HG02870 (cell line): Measurements from ENCODE around the gene RPTOR.
"Not testable (repeated sequence)": the region's sequence is repeated elsewhere in the genome, so short reads cannot be mapped to it uniquely, and the experiment has no call there.

Experiments used
- ATAC-seq: cut with Tn5 transposase; IDR thresholded peaks from one replicate; pipeline ENCODE4 v1.9.1; 2021; ENCODE audit warnings: mild to moderate bottlenecking, moderate library complexity; ENCODE audit not compliant: unreplicated experiment

Gene RPTOR

GRCh38 chr17:80539022-80539641 is 5.5 kb upstream of the RPTOR start:
- ATAC-seq, result no peak

DNA sequence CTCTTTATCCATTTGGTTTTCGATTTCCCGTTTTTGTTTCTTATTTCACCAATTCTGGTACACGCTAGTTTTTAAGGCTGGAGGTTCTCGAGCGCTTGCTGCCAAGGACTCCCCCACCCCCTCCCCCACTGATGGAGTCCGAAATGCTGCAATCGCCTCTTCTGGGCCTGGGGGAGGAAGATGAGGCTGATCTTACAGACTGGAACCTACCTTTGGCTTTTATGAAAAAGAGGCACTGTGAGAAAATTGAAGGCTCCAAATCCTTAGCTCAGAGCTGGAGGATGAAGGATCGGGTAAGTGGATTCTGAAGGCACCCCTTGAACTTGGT is 825 bp downstream of the RPTOR start:
- no peak for ATAC-seq

GRCh38 chr17:80546267-80546666 is 1.6 kb downstream of the RPTOR start:
- ATAC-seq, result no peak

GRCh38 chr17:80552523-80552922 is 7.9 kb downstream of the RPTOR start:
- no peak for ATAC-seq

- no peak for ATAC-seq
These were observed 10.6 kb downstream of the RPTOR start for GRCh38 chr17:80555266-80555665.

DNA sequence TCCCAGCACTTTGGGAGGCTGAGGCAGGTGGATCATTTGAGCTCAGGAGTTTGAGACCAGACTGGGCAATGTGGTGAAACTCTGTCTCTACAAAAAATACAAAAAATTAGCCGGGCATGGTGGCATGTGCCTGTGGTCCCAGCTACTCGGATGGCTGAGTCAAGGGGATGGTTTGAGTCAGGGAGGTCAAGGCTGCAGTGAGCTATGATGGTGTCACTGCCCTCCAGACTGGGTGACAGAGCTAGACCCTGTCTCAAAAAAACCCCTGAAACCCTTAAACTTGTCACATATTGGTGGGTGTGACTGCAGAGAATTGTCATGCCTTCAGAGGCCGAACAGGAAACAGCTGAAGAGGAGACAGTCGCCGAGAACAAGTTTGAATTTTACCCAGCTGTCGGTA is 13.4 kb downstream of the RPTOR start:
- ATAC-seq, result no peak

DNA sequence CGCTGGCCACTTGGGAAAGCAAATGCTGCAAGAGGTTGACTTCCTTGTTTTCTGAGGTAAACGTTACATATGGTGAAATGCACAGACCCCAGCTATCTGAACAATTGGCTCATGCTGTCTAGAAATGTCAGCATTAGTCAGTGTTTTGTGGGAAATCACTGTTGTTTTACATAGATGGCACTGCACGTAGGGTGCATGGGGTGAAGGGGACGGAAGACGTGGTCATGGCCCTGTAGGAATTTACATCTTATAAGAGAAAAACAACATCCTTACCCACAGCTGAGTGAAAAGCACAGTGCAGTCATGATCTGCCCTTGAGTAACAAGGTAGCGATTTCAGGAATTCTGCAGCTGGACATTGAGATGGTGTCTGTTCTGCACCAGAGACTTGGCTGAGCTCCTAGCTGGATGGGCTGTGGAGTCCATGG is 15.2 kb downstream of the RPTOR start:
- ATAC-seq, result no peak

GRCh38 chr17:80561541-80562114 is 17.0 kb downstream of the RPTOR start:
- no peak for ATAC-seq

DNA sequence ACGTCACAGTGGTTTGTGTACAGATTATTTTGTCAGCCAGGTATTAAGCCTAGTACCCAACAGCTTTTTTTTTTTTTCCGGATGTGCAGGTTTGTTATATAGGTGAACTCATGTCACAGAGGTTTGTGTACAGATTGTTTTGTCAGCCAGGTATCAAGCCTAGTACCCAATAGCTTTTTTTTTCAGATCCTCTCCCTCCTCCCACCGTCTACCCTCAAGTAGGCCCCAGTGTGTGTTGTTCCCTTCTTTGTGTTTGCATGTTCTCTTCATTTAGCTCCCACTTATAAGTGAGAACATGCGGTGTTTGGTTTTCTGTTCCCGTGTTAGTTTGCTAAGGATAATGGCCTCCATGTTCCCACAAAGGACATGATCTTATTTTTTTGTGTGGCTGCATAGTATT is 19.9 kb downstream of the RPTOR start:
- ATAC-seq, result no peak

GRCh38 chr17:80565343-80566053 is 20.9 kb downstream of the RPTOR start:
- no peak for ATAC-seq

- ATAC-seq, result no peak
These were observed 21.4 kb downstream of the RPTOR start for GRCh38 chr17:80566054-80566400.

DNA sequence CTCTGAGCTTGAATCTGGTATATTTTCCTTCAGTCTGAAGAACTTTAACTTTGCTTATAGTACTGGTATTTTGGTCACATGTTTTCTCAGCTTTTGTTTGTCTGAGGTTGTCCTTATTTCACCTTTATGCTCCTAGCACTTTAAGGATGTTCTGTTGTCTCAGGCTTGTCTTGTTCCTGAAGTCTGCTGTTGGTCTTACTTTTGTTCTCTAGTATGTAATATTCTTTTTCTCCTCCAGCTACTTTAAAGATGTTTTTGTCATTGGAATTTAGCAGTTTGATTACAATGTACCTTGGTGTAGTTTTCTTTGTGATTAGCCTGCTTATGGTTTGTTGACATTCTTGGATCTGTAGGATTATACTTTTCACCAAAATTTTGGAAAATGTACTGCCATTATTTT is 23.6 kb downstream of the RPTOR start:
- no peak for ATAC-seq

- no peak for ATAC-seq
These were observed 25.3 kb downstream of the RPTOR start for GRCh38 chr17:80569924-80570323.

DNA sequence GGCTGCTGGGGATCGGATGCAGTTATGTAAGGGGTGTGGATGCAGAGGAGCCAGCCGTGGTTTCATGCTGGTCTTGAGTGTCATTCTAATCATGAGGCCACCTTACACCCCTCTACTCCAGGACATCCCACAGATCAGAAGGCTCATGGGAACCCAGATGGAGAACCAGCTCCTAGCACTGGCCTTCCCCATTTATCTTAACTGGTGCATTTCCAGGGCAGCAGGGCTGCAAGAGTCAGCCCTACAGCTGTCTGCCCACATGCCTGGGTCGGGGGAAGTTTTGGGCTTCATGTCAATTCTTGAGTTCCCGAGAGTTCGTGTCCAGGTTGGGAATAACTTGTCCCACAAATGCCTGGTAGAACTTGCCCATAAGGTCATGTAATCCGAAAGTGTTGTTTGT is 29.1 kb downstream of the RPTOR start:
- ATAC-seq, result no peak

GRCh38 chr17:80574496-80574895 is 29.9 kb downstream of the RPTOR start:
- no peak for ATAC-seq

DNA sequence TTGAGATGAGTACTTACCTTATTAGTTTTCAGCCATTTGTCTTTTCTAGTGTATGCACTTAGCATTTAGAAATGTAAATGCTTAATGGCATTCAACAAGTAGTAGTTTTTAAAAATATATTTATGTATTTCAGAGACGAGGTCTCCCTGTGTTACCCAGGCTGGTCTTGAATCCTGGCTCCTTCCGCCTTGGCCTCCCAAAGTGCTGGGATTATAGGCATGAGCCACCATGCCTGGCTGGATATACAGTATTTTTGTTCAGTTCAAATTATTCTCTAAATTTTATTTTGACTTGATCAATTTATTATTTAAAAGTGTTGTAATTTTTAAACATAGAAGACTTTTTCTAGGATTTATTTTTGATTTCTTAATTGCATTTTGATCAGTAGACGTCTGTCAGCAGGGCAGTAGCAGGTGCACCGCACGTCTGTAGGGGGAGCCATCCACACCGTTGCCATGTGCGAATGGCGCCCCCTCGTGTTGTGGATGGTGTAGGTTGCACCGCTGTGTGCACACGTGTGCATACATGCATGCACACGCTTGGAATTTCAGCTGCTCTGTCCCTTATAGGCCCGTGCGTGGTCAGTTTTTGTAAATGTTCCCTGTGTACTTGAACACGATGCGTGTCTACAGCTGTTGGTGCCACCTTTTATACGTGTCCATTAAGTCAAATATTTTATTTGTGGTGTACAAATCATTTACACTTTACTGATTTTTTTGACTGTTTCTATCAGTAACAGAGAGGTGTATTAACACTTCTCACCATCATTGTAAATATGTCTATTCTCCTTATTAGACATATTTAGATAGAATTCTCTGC is 30.6 kb downstream of the RPTOR start:
- ATAC-seq, result no peak

GRCh38 chr17:80577876-80578570 is 33.4 kb downstream of the RPTOR start:
- ATAC-seq, result no peak

- not testable (repeated sequence) for ATAC-seq
These were observed 34.2 kb downstream of the RPTOR start for GRCh38 chr17:80578668-80579388.

- ATAC-seq, result no peak
These were observed 37.5 kb downstream of the RPTOR start for GRCh38 chr17:80582165-80582564.

GRCh38 chr17:80584176-80584905 is 39.7 kb downstream of the RPTOR start:
- ATAC-seq, result no peak
